RWPE1 (cell line): ENCODE measurements around the gene B3GALT4.

Source experiments
- CTCF ChIA-PET: fragments of 350-600 bp; sonication (Branson Sonifier 250); formaldehyde crosslinking; extraction: SDS; loops from one replicate; lab custom pipeline; 2021; lab: Yijun Ruan, JAX
- POLR2A ChIA-PET: fragments of 400-600 bp; formaldehyde crosslinking; extraction: SDS; loops from one replicate; lab custom pipeline; 2020; ENCODE audit warnings: antibody characterized with exemption; ENCODE audit not compliant: low non-redundant PET; lab: Yijun Ruan, JAX
- DNase-seq: peaks from one replicate; pipeline ENCODE4 v3.0.0; 2012; ENCODE audit warnings: low spot score
- H3K27ac ChIP-seq: fragments of 450-650 bp; 2 replicates; pipeline ENCODE4 v1.5.1; 2017
- TF ChIP-seq, protein P1 (sequence below): fragments of 450-650 bp; conservative IDR thresholded peaks from 2 replicates; pipeline ENCODE4 v1.5.1; 2017; ENCODE audit warnings: low read depth, mild to moderate bottlenecking

Gene B3GALT4

GRCh38 chr6:33276581-33276863 is 401 bp upstream of the B3GALT4 start:
- POLR2A ChIA-PET = interaction anchor here (1.9 kb wide), 1 partner anchor 22 kb away, joined by 14 read pairs; the partner anchor contains the start of gene RGL2
- TF ChIP-seq, protein P1, sequence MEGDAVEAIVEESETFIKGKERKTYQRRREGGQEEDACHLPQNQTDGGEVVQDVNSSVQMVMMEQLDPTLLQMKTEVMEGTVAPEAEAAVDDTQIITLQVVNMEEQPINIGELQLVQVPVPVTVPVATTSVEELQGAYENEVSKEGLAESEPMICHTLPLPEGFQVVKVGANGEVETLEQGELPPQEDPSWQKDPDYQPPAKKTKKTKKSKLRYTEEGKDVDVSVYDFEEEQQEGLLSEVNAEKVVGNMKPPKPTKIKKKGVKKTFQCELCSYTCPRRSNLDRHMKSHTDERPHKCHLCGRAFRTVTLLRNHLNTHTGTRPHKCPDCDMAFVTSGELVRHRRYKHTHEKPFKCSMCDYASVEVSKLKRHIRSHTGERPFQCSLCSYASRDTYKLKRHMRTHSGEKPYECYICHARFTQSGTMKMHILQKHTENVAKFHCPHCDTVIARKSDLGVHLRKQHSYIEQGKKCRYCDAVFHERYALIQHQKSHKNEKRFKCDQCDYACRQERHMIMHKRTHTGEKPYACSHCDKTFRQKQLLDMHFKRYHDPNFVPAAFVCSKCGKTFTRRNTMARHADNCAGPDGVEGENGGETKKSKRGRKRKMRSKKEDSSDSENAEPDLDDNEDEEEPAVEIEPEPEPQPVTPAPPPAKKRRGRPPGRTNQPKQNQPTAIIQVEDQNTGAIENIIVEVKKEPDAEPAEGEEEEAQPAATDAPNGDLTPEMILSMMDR = no peak
- CTCF ChIA-PET = interaction anchor here (0.5 to 1.4 kb wide), 3 partner anchors 13 to 28 kb away, joined by 3 to 6 read pairs (median 4); partner anchors contain the start of genes PFDN6 and WDR46
- peak; percentile 29 for DNase-seq
- peak overlapping the region; percentile 95 for H3K27ac ChIP-seq

DNA sequence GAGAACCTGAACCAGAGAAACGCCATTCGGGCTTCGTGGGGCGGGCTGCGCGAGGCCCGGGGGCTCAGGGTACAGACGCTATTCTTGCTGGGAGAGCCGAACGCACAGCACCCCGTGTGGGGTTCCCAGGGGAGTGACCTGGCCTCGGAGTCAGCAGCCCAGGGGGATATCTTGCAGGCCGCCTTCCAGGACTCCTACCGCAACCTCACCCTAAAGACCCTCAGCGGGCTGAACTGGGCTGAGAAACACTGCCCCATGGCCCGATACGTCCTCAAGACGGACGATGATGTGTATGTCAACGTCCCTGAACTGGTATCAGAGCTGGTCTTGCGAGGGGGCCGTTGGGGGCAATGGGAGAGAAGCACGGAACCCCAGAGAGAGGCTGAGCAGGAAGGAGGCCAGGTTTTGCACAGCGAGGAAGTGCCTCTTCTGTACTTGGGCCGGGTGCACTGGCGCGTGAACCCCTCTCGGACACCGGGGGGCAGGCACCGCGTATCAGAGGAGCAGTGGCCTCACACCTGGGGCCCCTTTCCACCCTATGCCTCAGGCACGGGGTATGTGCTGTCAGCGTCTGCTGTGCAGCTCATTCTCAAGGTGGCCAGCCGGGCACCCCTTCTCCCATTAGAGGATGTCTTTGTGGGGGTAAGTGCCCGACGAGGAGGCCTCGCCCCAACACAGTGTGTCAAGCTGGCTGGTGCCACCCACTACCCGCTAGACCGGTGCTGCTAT is 904 bp downstream of the B3GALT4 start:
- ChIA-PET POLR2A (interaction anchor here (0.6 to 1.9 kb wide), 3 partner anchors 11 to 78 kb away, joined by 3 to 14 read pairs (median 6); partner anchors contain the start of genes PFDN6, RGL2 and WDR46), CTCF (interaction anchor here (0.6 to 1.4 kb wide), 6 partner anchors 11 to 129 kb away, joined by 3 to 7 read pairs (median 4); partner anchors contain the start of genes PFDN6, RGL2 and WDR46)
- DNase-seq = no peak
- peak overlapping the region; percentile 95 for H3K27ac ChIP-seq
- TF ChIP-seq, protein P1 = no peak

- no peak for DNase-seq
- ChIA-PET POLR2A (no interaction called here), CTCF (interaction anchor here (0.6 to 1.2 kb wide), 4 partner anchors 14 to 67 kb away, joined by 3 to 7 read pairs (median 3); partner anchors contain the start of gene RGL2)
- TF ChIP-seq, protein P1 = no peak
- H3K27ac ChIP-seq = peak overlapping the region; percentile 95
These were observed 1.4 kb downstream of the B3GALT4 start for GRCh38 chr6:33278392-33278741.

DNA sequence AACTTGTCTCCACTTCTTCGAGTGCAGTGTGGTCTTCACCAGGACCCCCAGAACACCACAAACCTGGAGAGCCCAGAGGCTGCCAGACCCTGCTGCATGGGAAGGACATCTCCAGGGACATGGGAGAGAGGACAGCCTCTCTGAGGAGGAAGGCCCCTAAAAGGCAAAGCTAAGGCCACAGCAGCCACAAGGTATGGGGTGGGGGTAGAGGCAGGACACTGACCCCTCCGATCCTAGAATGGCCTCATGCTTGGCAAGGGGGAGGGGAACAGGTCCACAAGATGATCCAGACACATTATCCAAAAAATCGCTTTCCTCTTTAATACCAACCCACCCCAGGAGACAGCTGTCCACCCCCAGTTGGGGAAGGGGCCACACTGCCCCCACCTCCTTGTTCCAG is 1.9 kb downstream of the B3GALT4 start:
- DNase-seq = no peak
- TF ChIP-seq, protein P1 = no peak
- ChIA-PET POLR2A (no interaction called here), CTCF (interaction anchor here (0.6 to 1.2 kb wide), 4 partner anchors 14 to 67 kb away, joined by 3 to 7 read pairs (median 3); partner anchors contain the start of gene RGL2)
- H3K27ac ChIP-seq = peak overlapping the region; percentile 95

- peak overlapping the region; percentile 95 for H3K27ac ChIP-seq
- CTCF ChIA-PET = interaction anchor here (0.6 to 1.2 kb wide), 6 partner anchors 10 to 271 kb away, joined by 3 to 7 read pairs (median 4); partner anchors contain the start of genes PFDN6 and WDR46
- POLR2A ChIA-PET = no interaction called here
- TF ChIP-seq, protein P1 = no peak
- no peak for DNase-seq
These were observed 2.4 kb downstream of the B3GALT4 start for GRCh38 chr6:33279257-33279695.

GRCh38 chr6:33279971-33280511 is 3.1 kb downstream of the B3GALT4 start:
- ChIA-PET POLR2A (no interaction called here), CTCF (interaction anchor here (0.6 to 1.1 kb wide), 5 partner anchors 9 to 270 kb away, joined by 3 to 7 read pairs (median 3); partner anchors contain the start of genes PFDN6 and WDR46)
- peak overlapping the region; percentile 95 for H3K27ac ChIP-seq
- DNase-seq = peak; percentile 74
- TF ChIP-seq, protein P1 = peak; percentile 41
